Retinal pigment epithelial cell (primary cell): ENCODE measurements around the gene GABRD.

Experiments used
- DNase-seq: peaks from one replicate; pipeline ENCODE4 v3.0.0-alpha.2; 2010; ENCODE audit warnings: low read depth
- H3K4me3 ChIP-seq: 2 replicates; pipeline ENCODE4 v1.5.1; 2011; ENCODE audit warnings: mild to moderate bottlenecking, low read length, control low read depth, moderate library complexity
- CTCF ChIP-seq: conservative IDR thresholded peaks from 2 replicates; pipeline ENCODE4 v1.5.1; 2011; ENCODE audit warnings: low read depth, low read length, control low read depth, inconsistent platforms

Gene GABRD

GRCh38 chr1:2067981-2068380 lies 48.8 kb downstream of the GABRD start:
- TF ChIP-seq CTCF: no peak
- DNase-seq: no peak

GRCh38 chr1:2068951-2069350 lies 49.8 kb downstream of the GABRD start:
- no peak overlapping the region for H3K4me3 ChIP-seq
- no peak for TF ChIP-seq CTCF
- DNase-seq: no peak

More at GRCh38 chr1:2067981-2068380, 48.8 kb downstream of the GABRD start:
- no peak overlapping the region for H3K4me3 ChIP-seq

- TF ChIP-seq CTCF: no peak
- no peak for DNase-seq
- H3K4me3 ChIP-seq: no peak overlapping the region
These were observed 50.9 kb downstream of the GABRD start for GRCh38 chr1:2070016-2070415.

- no peak overlapping the region for H3K4me3 ChIP-seq
- no peak for DNase-seq
- TF ChIP-seq CTCF: no peak
These were observed 51.8 kb downstream of the GABRD start for GRCh38 chr1:2070800-2071530.

GRCh38 chr1:2072109-2072806 lies 53.1 kb downstream of the GABRD start:
- no peak overlapping the region for H3K4me3 ChIP-seq
- no peak for DNase-seq
- TF ChIP-seq CTCF: no peak

- TF ChIP-seq CTCF: no peak
- DNase-seq: no peak
- no peak overlapping the region for H3K4me3 ChIP-seq
These were observed 53.7 kb downstream of the GABRD start for GRCh38 chr1:2072891-2073290.
